Subcutaneous abdominal adipose tissue (tissue), 5 donors: ENCODE data around the gene RFNG.

Experiments
- H3K27ac ChIP-seq: one replicate; pipeline ENCODE4 v1.7.0; 2013; ENCODE audit warnings: low read depth, mild to moderate bottlenecking, inconsistent platforms, low read length, moderate library complexity
- H3K27me3 ChIP-seq, 5 donors: one replicate each; pipeline ENCODE4 v1.7.0; 2013; ENCODE audit warnings: low read length in 5 of 5, inconsistent platforms in 1 of 5; ENCODE audit not compliant: control insufficient read depth in 5 of 5, insufficient read depth in 4 of 5
- H3K36me3 ChIP-seq, 5 donors: one replicate each; pipeline ENCODE4 v1.7.0; 2013; ENCODE audit warnings: low read length in 5 of 5; ENCODE audit not compliant: control insufficient read depth in 5 of 5, insufficient read depth in 5 of 5
- H3K4me1 ChIP-seq, 5 donors: one replicate each; pipeline ENCODE4 v1.7.0; 2013; ENCODE audit warnings: low read length in 5 of 5, mild to moderate bottlenecking in 3 of 5, moderate library complexity in 1 of 5; ENCODE audit not compliant: control insufficient read depth in 5 of 5, insufficient read depth in 5 of 5
- H3K4me3 ChIP-seq, 5 donors: one replicate each; pipeline ENCODE4 v1.7.0; 2013; ENCODE audit warnings: low read length in 5 of 5, low read depth in 1 of 5
- H3K9ac ChIP-seq, 5 donors: one replicate each; pipeline ENCODE4 v1.7.0; 2013; ENCODE audit warnings: low read length in 5 of 5, mild to moderate bottlenecking in 4 of 5, moderate library complexity in 3 of 5
- H3K9me3 ChIP-seq, 5 donors: one replicate each; pipeline ENCODE4 v1.7.0; 2013; ENCODE audit warnings: low read length in 5 of 5; ENCODE audit not compliant: control insufficient read depth in 5 of 5
- donor health status: healthy.
- donor health status: healthy.
- donor health status: healthy.
- donor health status: healthy.
- donor health status: healthy.

RFNG gene

GRCh38 chr17:82088838-82089722 is 37.5 kb upstream of the RFNG start:
- Histone ChIP-seq H3K4me1 (peaks cover 0 to 90% (median 7%) of the 10 kb centered on the region in 5 donors), H3K9me3 (no peaks in the 10 kb centered on the region), H3K36me3 (peaks cover 0 to 98% (median 92%) of the 10 kb centered on the region in 5 donors), H3K27me3 (no peaks in the 10 kb centered on the region), H3K27ac (no peak overlapping the region), H3K9ac (no peak overlapping the region), H3K4me3 (no peak overlapping the region)

- no peaks in the 10 kb centered on the region for H3K9me3 ChIP-seq
- no peak overlapping the region for H3K9ac ChIP-seq
- H3K27me3 ChIP-seq, result no peaks in the 10 kb centered on the region
- no peak overlapping the region for H3K27ac ChIP-seq
- H3K4me3 ChIP-seq, result no peak overlapping the region
- peaks cover 0 to 88% (median 2%) of the 10 kb centered on the region in 5 donors for H3K4me1 ChIP-seq
- H3K36me3 ChIP-seq, result peaks cover 0 to 99% (median 94%) of the 10 kb centered on the region in 5 donors
These were observed 36.6 kb upstream of the RFNG start for GRCh38 chr17:82087961-82088837.

- H3K36me3 ChIP-seq, result peaks cover 0 to 99% (median 98%) of the 10 kb centered on the region in 5 donors
- no peak overlapping the region for H3K4me3 ChIP-seq
These were observed 35.6 kb upstream of the RFNG start for GRCh38 chr17:82086941-82087906.

GRCh38 chr17:82085931-82086764 is 34.5 kb upstream of the RFNG start:
- Histone ChIP-seq H3K4me1 (peaks cover 0 to 72% (median 0%) of the 10 kb centered on the region in 5 donors), H3K27ac (no peak overlapping the region), H3K27me3 (no peaks in the 10 kb centered on the region), H3K9me3 (no peaks in the 10 kb centered on the region), H3K36me3 (peaks cover 0 to 99% (median 97%) of the 10 kb centered on the region in 5 donors), H3K4me3 (no peak overlapping the region), H3K9ac (no peak overlapping the region)

More at GRCh38 chr17:82086941-82087906, 35.6 kb upstream of the RFNG start:
- Histone ChIP-seq H3K27ac (no peak overlapping the region), H3K4me1 (peaks cover 0 to 79% (median 0%) of the 10 kb centered on the region in 5 donors), H3K9me3 (no peaks in the 10 kb centered on the region), H3K9ac (no peak overlapping the region), H3K27me3 (no peaks in the 10 kb centered on the region)

- peaks cover 0 to 63% (median 0%) of the 10 kb centered on the region in 5 donors for H3K4me1 ChIP-seq
- H3K27ac ChIP-seq, result no peak overlapping the region
- H3K9me3 ChIP-seq, result no peaks in the 10 kb centered on the region
- no peak overlapping the region for H3K9ac ChIP-seq
- peaks cover 0 to 100% (median 99%) of the 10 kb centered on the region in 5 donors for H3K36me3 ChIP-seq
- no peaks in the 10 kb centered on the region for H3K27me3 ChIP-seq
- no peak overlapping the region for H3K4me3 ChIP-seq
These were observed 33.6 kb upstream of the RFNG start for GRCh38 chr17:82085031-82085861.

- no peaks in the 10 kb centered on the region for H3K9me3 ChIP-seq
- no peaks in the 10 kb centered on the region for H3K27me3 ChIP-seq
- H3K27ac ChIP-seq, result no peak overlapping the region
- peaks cover 0 to 100% (median 98%) of the 10 kb centered on the region in 5 donors for H3K36me3 ChIP-seq
- H3K9ac ChIP-seq, result no peak overlapping the region
- peaks cover 0 to 56% (median 0%) of the 10 kb centered on the region in 5 donors for H3K4me1 ChIP-seq
- no peak overlapping the region for H3K4me3 ChIP-seq
These were observed 32.9 kb upstream of the RFNG start for GRCh38 chr17:82084373-82085030.

GRCh38 chr17:82083533-82084359 is 32.1 kb upstream of the RFNG start:
- Histone ChIP-seq H3K9me3 (no peaks in the 10 kb centered on the region), H3K27me3 (no peaks in the 10 kb centered on the region), H3K36me3 (peaks cover 0 to 98% (median 96%) of the 10 kb centered on the region in 5 donors), H3K9ac (no peak overlapping the region), H3K4me3 (no peak overlapping the region), H3K4me1 (peaks cover 0 to 48% (median 0%) of the 10 kb centered on the region in 5 donors), H3K27ac (no peak overlapping the region)
